T-helper 2 cell (primary cell): ENCODE results near the gene ABHD12B.
A peak's percentile ranks its signal among the peaks of the same experiment; 100 is the strongest.
"Not testable (repeated sequence)": the region's sequence is repeated elsewhere in the genome, so short reads cannot be mapped to it uniquely, and the experiment has no call there.

Experiments
- DNase-seq, 5 experiments: peaks; one replicate each; pipeline versions ENCODE4 v3.0.0 to v3.0.0-alpha.2; 2012 to 2022

Gene ABHD12B

GRCh38 chr14:50839691-50840090 lies 32.2 kb upstream of the ABHD12B start:
- DNase-seq: no peak

DNA sequence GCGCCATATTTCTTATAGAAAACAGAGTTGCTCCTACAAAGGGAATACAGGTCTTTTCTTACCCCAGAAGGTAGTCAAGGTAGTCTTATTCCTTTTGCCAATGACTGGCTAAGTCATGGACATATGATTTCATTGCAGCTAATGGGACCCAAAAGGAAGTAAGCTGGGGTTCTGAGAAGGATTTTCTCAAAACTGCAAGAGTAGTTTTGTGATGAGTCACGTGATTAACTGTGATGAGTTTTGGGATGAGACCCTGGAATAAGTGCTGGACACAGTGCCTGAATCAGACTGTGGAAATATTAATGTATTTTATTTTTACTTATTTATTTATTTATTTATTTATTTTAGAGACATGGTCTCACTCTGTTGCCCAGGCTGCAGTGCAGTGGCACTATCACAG lies 27.5 kb upstream of the ABHD12B start:
- DNase-seq: no peak

- no peak for DNase-seq
Measured at GRCh38 chr14:50845166-50845565, 26.7 kb upstream of the ABHD12B start.

DNA sequence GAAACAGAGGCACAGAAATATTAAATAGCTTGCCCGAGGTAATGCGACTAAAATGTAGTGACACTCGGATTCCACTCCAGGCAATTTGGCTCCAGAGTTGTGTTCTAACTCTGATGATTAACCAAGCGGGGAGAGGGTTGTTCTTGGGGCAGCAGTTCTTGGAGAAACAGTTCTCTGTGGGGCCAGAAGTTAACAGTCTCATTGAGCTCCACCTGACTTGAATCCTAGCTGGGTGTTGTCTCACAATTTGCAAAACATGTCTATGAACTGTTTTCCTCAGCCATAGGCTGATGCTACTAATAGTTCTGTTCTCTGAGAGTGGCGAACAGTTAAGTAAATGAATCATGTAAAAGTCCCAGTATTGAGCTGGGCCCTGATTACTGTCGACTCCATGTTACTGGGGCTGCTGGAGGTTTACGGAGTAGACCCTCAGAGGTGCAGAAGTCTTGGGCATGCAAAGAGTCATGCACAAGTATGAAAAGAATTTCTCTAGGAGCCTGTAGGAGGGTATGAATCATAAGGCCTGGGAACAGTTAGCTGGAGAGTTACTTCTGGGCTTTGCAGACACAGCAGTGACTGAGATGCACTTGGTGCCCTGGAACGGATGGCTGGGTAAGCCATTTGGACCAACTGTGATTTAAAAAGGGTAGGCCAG lies 25.5 kb upstream of the ABHD12B start:
- no peak for DNase-seq

DNA sequence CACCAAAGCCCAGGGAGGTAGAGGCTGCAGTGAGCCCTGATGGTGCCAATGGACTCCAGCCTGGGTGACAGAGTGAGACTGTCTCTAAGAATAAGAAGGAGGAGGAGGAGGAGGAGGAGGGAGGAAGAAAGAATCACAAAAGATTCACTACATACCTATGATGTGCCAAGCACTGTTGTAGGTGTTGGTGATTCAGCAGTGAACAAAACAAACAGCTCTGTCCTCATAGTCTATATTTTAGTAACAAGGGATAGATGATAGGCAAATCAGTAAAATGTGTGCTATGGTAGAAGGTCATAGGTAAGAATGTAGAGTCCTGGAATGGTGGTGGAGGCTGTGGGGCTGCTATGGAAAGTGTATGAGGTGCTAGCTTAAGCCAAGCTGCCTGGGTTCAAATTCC lies 18.0 kb upstream of the ABHD12B start:
- no peak for DNase-seq

DNA sequence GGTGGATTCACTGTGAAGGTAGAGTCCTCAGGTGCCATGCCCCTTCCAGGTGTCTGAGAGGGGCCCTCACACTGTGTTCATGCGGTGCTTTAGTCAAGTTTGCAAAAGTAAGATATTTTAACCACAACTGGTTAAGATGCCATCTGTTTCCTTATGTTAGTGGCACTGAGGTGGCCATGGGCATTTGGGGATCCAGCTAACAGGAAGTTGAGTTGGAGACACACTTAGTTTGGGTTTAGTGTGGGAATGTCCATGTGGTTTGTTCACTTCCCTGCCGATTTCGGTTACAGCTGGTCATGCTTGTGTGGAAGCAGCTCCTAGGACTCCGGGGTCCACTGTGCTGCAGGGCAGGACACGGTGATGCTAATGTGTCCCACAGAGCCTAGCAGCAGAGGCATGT lies 17.3 kb upstream of the ABHD12B start:
- no peak for DNase-seq

DNA sequence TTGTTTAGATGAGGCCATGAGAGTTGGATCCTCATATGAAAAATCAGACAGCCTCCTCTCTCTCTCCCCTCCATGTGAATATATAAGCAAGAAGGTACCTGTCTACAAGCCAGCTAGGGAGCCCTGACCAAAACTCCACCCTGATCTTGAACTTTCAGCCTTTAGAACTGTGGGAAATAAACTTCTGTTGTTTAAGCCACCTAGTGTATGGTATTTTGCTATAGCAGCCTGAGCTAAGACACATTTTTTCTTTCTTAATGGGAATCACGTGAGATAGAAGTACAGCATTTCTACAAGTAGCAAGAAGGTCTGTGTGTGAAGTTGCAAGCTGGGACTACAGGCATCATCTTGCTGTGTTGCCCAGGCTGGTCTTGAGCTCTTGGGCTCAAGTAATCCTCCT lies 16.3 kb upstream of the ABHD12B start:
- no peak for DNase-seq

DNA sequence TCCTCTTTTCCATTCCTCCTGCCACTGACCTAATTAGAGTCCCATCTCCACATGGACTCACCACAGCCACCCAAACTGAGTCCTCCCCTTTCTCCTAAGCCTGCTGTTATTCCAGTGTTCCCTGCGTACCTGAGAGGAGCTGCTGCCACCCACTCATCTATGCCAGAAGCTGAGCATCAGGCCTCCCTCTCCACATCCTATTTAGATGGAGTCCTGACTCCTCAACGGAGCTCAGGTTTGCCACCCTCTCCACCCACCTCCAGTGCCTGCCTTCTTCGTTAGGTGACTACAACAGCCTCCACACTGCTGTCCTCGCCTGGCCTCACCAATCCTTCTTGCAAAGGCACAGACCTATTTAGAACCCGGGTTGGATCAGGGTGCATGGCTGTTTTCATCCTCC lies 15.2 kb upstream of the ABHD12B start:
- DNase-seq: no peak

GRCh38 chr14:50859296-50859624 lies 12.6 kb upstream of the ABHD12B start:
- DNase-seq: peak in 1 of 5 experiments; percentile 7

DNA sequence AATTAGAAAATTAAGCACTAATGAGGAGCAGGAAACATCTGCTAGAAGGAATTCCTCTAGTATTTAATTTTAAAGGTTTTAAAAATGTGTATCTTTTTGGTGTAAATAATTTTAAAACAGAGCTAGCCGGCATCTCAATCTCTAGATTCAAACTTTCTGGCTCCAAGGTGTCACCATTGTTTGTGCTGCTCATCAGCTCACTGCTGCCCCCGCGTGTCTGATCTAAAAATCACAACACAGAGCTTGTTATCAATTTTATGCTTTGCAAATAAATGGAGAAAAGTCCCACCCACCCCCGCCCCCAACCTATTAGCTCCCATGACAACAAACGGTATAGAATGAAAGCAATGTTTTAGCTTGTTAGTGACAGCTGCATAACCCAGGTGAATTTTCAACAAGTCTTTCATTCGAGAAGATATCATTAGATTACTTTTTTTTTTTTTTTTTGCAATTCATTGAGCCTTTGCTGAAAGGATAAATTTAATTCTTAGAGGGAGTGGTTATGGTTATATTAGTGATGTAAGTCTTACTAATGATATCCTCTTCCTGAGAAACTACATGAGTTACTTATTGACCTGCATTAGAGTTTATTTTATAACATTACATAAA lies 11.3 kb upstream of the ABHD12B start:
- DNase-seq: peak; percentile 69 to 84 (median 82)

GRCh38 chr14:50862036-50862570 lies 9.8 kb upstream of the ABHD12B start:
- no peak for DNase-seq

- DNase-seq: no peak
Measured at GRCh38 chr14:50864237-50864636, 7.6 kb upstream of the ABHD12B start.

GRCh38 chr14:50864946-50865345 lies 6.9 kb upstream of the ABHD12B start:
- DNase-seq: no peak

DNA sequence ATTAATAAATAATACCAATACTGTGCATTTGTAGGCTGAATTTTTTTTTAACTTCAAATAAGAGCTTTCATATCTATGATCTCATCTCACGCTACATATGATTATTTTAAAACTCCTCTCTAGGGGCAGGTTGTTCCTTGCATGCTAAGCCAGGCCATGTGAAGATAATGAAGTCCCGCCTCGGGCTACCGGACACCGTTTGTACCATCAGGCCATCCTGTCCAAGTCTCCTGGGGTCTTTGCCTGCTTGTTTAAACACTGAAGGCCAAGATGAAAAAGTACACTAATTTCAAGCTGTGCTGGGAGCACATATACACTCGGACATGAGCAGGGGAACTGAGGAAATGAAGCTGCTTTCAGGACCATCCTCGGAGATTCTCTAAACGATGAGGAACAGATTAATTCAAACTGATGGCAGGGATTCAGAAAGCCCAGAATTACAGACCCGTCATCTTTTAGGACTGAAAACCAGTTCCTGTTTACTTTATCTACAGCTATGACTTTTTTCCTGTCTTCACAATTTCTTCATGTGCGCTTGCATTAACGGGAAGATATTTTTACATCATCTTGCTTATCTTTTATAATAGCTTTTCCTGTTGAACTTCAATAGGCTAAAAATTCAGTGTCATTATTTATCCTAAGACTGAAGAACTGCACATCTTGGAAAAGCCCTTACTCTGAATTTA lies 6.3 kb upstream of the ABHD12B start:
- DNase-seq: no peak

- no peak for DNase-seq
Measured at GRCh38 chr14:50871228-50871627, 625 bp upstream of the ABHD12B start.

- DNase-seq: no peak
Measured at GRCh38 chr14:50874757-50875156, 2.9 kb downstream of the ABHD12B start.

GRCh38 chr14:50875359-50876070 lies 3.7 kb downstream of the ABHD12B start:
- DNase-seq: peak in 4 of 5 experiments; percentile 40 to 79 (median 46)

GRCh38 chr14:50882932-50883826 lies 11.3 kb downstream of the ABHD12B start:
- no peak for DNase-seq

DNA sequence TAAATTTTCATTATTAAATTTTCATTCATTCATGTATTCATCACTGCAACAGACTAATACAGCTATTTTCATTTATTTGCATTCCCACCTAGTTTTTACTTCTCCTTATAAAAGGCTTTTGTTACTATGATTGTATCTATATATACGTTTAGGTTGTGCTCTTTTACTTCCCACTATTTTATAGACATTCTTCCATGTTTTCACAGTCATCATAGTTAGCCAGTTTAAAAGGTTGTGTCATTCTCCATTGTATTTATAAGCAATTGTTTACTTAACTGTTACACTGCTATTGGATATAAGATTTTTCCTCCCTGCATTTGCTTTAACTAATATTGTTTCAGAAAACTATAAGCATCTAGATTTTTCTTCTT lies 12.0 kb downstream of the ABHD12B start:
- DNase-seq: no peak

- DNase-seq: no peak
Measured at GRCh38 chr14:50887476-50887875, 15.6 kb downstream of the ABHD12B start.

- DNase-seq: no peak
Measured at GRCh38 chr14:50892255-50892654, 20.4 kb downstream of the ABHD12B start.

DNA sequence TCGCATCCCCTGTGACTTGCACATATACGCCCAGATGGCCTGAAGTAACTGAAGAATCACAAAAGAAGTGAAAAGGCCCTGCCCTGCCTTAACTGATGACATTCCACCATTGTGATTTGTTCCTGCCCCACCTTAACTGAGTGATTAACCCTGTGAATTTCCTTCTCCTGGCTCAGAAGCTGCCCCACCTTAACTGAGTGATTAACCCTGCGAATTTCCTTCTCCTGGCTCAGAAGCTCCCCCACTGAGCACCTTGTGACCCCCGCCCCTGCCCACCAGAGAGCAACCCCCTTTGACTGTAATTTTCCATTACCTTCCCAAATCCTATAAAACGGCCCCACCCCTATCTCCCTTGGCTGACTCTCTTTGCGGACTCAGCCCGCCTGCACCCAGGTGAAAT lies 24.6 kb downstream of the ABHD12B start:
- DNase-seq: not testable (repeated sequence)
